GM18517 (cell line): ENCODE measurements around the gene PBLD.

Source experiments
- ATAC-seq: cut with Tn5 transposase; IDR thresholded peaks from one replicate; pipeline ENCODE4 v1.9.1; 2021; ENCODE audit warnings: mild to moderate bottlenecking, moderate library complexity; ENCODE audit not compliant: unreplicated experiment

The PBLD gene

GRCh38 chr10:68239069-68239468 lies 93.7 kb downstream of the PBLD start:
- ATAC-seq, result no peak

GRCh38 chr10:68238371-68238770 lies 94.4 kb downstream of the PBLD start:
- ATAC-seq, result no peak

DNA sequence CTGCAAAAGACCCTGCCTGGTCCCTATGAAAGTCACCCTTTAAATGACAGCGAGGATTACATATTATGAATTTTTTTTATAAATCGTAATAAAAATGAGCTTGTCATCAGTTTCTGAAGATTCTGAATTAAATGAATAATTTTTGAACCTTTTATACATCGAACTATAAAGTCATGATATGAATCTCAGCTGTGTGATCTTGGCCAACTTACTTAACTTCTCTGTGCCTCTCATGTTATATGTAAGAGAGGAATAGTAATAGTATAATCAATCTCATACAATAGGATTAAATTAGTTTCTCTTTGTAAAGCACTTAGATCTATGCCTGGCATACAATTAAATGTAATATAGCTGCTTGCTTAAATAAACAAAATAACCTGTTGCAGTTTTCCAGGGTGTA lies 95.6 kb downstream of the PBLD start:
- no peak for ATAC-seq

- ATAC-seq, result no peak
Observed at GRCh38 chr10:68235581-68235980, 97.1 kb downstream of the PBLD start.

DNA sequence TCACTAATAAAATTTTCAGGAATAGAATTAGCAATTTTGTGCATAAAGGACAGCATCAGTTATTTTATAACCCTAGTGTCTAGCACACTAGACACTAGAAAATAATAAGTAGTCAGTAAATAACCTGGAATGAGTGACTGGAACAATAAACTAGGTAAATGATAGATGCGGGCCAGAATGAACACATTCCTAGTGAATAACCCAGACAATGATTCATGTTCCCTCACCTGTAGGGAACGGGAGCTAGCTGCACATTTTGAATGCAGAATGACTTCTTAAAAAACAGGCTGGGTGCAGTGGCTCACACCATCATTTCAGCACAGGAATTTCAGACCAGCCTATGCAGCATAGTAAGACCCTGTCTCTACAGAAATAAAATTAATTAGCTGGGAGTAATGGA lies 97.6 kb downstream of the PBLD start:
- ATAC-seq, result no peak

- ATAC-seq, result no peak
Observed at GRCh38 chr10:68233046-68233445, 99.7 kb downstream of the PBLD start.
